ENCODE data around the gene CDHR3.

GRCh38 chr7:106018566-106019469 lies 55.8 kb downstream of the CDHR3 start:
- TF ChIP-seq CTCF (IDR thresholded peaks at IDR 0.05) (no peak), POLR2A (IDR thresholded peaks at IDR 0.05) (no peak)
